ENCODE results near the gene B4GALNT2.

GRCh38 chr17:49197346-49197998 is 64.9 kb downstream of the B4GALNT2 start:
- no peak for TF ChIP-seq CTCF (conservative IDR thresholded peaks at IDR 0.05; ENCODE audit: low read length)
- TF ChIP-seq EZH2phosphoT487 (IDR thresholded peaks at IDR 0.05; ENCODE audit: borderline replicate concordance) = no peak
